ENCODE data around the gene POLR1G. TPM values are rescaled to one million over a fixed set of nuclear protein-coding genes. Genes with fewer than 3 reads are reported as not detected.

POLR1G gene
- total and polyA plus RNA-seq, 9 of the 15 experiments (the other 6 are each of a cell fraction or from before 2014, with no cell fraction given): 3.0 to 50.1 (median 27.4) TPM

DNA sequence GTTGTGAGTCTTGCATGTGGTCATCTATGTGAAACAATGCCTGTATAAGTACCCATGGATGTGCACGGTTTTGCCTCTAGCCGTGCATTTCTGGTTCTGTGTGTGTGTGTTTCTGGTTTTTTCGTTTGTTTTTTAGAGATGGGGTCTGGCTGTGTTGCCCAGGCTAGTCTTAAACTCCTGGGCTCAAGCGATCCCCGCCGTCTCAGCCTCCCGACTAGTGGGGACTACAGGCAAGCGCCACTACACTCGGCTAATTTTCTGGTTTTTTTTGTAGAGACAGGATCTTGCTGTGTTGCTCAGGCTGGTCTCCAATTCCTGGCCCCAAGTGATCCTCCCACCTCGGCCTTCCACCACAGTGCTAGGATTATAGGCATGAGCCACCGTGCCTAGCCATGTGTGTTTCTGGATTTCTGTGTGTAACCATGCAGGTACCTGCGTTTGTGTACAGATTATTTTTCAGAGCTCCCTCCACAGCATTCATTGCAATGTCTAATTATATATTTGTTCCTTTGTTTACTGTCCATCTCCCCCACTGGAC is 45.5 kb downstream of the POLR1G start (continued):
- no peak for TF ChIP-seq PTRF (tag; IDR thresholded peaks at IDR 0.05)
- TF ChIP-seq FIP1L1 (IDR thresholded peaks at IDR 0.05; ENCODE audit: low read depth, low read length, poor library complexity, severe bottlenecking): no peak
- TF ChIP-seq ZNF696 (CRISPR knock-in tag; conservative IDR thresholded peaks at IDR 0.05): no peak
- TF ChIP-seq RBM22 (IDR thresholded peaks at IDR 0.05; ENCODE audit: low read depth, low read length, poor library complexity, severe bottlenecking): no peak
- no peak for TF ChIP-seq MYNN (IDR thresholded peaks at IDR 0.05)
- no peak for TF ChIP-seq MYNN (CRISPR knock-in tag; IDR thresholded peaks at IDR 0.05)
- TF ChIP-seq, protein P1, sequence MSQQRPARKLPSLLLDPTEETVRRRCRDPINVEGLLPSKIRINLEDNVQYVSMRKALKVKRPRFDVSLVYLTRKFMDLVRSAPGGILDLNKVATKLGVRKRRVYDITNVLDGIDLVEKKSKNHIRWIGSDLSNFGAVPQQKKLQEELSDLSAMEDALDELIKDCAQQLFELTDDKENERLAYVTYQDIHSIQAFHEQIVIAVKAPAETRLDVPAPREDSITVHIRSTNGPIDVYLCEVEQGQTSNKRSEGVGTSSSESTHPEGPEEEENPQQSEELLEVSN (IDR thresholded peaks at IDR 0.05; ENCODE audit: borderline replicate concordance in 1 of 2, extremely low read depth in 1 of 2, insufficient read depth in 1 of 2, insufficient read length in 1 of 2, low read depth in 1 of 2, low read length in 1 of 2, poor library complexity in 1 of 2, severe bottlenecking in 1 of 2): no peak
- TF ChIP-seq FOXJ2 (tag; IDR thresholded peaks at IDR 0.05): no peak

DNA sequence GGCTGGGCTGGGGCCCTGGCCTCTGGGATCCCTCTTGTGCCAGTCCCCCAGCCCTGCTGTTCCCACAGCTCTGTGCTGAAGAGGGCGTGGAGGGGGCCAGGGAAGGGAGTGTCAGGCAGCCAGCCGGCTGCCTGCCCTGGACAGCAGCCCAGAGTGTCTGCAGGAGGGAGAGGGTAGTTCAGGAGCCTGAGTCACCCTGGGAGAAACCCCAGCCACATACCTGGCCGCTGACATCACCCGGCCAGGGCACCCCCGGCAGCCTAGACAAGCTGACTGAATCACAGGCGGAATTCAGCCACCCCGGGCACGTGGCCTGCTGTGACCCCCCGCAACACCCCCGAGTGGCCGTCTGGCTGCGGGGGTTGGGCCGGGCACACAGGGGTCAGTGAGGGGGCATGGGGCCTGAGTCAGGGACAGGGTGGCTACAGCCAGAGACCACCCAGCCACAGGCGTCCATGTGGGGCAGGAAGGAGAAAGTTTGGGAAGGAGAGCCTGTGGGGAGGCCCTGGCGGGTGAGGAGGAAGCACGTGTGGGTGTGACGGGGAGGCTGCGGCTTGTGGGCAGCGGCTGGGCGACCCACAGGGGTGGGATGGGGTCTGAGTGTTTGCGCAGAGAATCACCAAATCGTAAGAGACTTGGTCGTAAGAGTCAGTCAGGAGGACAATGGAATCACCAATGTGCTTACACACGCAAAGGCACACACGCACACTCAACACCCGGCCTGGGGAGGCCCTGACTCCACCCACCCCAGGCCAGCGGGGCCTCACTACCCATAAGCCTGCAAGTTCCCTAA is 49.5 kb downstream of the POLR1G start:
- H3K4me1 ChIP-seq (replicated peaks in 1 of 2; ENCODE audit: control insufficient read depth in 2 of 2, insufficient read depth in 2 of 2, low read length in 2 of 2): peaks cover 13 to 19% of the 10 kb centered on the region in 2 experiments
- peak overlapping the region; percentile 66 to 89 for H3K9ac ChIP-seq (ENCODE audit: insufficient read depth in 1 of 2, low read depth in 2 of 2, low read length in 2 of 2)
- peak; percentile 84 to 93 (median 88) for DNase-seq (ENCODE audit: extremely low read depth in 1 of 4, low spot score in 3 of 4)
- WGBS (ENCODE audit: insufficient coverage, low coverage, missing lambda C conversion rate): 11% methylated on average over 19 of the region's 27 CpGs
- H3K4me3 ChIP-seq: no peak overlapping the region
- intact Hi-C loops (cut with micrococcal nuclease): no loop called here
- ATAC-seq: peak; percentile 94
- CTCF ChIA-PET (ENCODE audit: low intra/inter-chr PET ratio): no interaction called here
- peak; percentile 93 for FAIRE-seq
- H3K4me2 ChIP-seq (ENCODE audit: insufficient read depth, low read length): peak overlapping the region; percentile 64
- H4K20me1 ChIP-seq (replicated peaks; ENCODE audit: control insufficient read depth, insufficient read depth, low read length): no peaks in the 10 kb centered on the region
- H3K9me3 ChIP-seq (replicated peaks; ENCODE audit: control insufficient read depth, insufficient read depth, low read depth, low read length): no peaks in the 10 kb centered on the region
- POLR2A ChIA-PET: interaction anchor here (0.6 to 3.7 kb wide), 4 partner anchors 11 to 364 kb away, joined by 3 to 36 read pairs (median 4); partner anchors contain the start of gene FOSB
- no peaks in the 10 kb centered on the region for H3K36me3 ChIP-seq (ENCODE audit: control insufficient read depth, insufficient read depth, low read length)
- no peaks in the 10 kb centered on the region for H3K9me1 ChIP-seq (ENCODE audit: control insufficient read depth, insufficient read depth, low read length)
- H3K79me2 ChIP-seq (ENCODE audit: control insufficient read depth, insufficient read depth, low read length): no peaks in the 10 kb centered on the region
- no peaks in the 10 kb centered on the region for H3K27me3 ChIP-seq (ENCODE audit: control insufficient read depth in 2 of 2, insufficient read depth in 2 of 2, low read length in 2 of 2)
- H3K27ac ChIP-seq (ENCODE audit: extremely low read depth, low read depth, low read length): peak overlapping the region; percentile 86
- H2AFZ ChIP-seq (ENCODE audit: low read depth, low read length): peak overlapping the region; percentile 94
- in situ Hi-C loops (cut with MboI): no loop called here
- no TSS peak for BruUV-seq (replicated peaks)
- TF ChIP-seq RBM22 (IDR thresholded peaks at IDR 0.05; ENCODE audit: low read depth, low read length, poor library complexity, severe bottlenecking) (no peak), E2F3 (CRISPR knock-in tag; IDR thresholded peaks at IDR 0.05) (no peak), THRAP3 (IDR thresholded peaks at IDR 0.05; ENCODE audit: borderline replicate concordance) (no peak), ZNF146 (CRISPR knock-in tag; IDR thresholded peaks at IDR 0.05; ENCODE audit: unreplicated experiment) (no peak), L3MBTL2 (IDR thresholded peaks at IDR 0.05) (peak; percentile 84), GABPB2 (CRISPR knock-in tag; conservative IDR thresholded peaks at IDR 0.05) (no peak), CREB1 (IDR thresholded peaks at IDR 0.05) (peak; percentile 21; the same call in 1 of the 2 replicates), CREB1 (CRISPR knock-in tag; IDR thresholded peaks at IDR 0.05) (no peak; the same call in 1 of the 2 replicates), ZNF830 (CRISPR knock-in tag; IDR thresholded peaks at IDR 0.05) (no peak)
- TF ChIP-seq, protein P2, sequence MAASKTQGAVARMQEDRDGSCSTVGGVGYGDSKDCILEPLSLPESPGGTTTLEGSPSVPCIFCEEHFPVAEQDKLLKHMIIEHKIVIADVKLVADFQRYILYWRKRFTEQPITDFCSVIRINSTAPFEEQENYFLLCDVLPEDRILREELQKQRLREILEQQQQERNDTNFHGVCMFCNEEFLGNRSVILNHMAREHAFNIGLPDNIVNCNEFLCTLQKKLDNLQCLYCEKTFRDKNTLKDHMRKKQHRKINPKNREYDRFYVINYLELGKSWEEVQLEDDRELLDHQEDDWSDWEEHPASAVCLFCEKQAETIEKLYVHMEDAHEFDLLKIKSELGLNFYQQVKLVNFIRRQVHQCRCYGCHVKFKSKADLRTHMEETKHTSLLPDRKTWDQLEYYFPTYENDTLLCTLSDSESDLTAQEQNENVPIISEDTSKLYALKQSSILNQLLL (CRISPR knock-in tag; IDR thresholded peaks at IDR 0.05; ENCODE audit: borderline replicate concordance): no peak

All from K562 (cell line).